ENCODE results near the gene FSTL5.

Gene FSTL5

DNA sequence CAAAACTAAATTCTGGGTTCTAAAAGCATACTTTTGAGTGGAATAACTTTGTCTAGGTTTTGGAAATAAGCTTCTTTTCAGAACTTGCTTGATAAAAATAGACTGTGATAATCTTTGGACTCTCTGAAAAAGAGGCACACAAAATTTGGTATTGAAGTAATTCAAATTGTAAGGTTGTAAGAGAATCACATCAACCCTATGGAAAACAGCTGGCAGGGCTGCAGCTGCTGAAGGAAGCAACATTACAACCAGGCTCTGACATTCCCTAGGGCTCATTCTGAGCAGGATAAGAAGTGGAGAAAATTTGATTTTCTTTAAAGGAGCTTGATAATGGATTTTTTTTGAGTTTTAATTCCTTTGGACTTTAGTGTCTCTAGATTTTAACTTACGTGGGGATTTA lies 147.6 kb downstream of the FSTL5 start:
- no peak overlapping the region for H3K4me2 ChIP-seq (ENCODE audit: low read length)
- H3K4me1 ChIP-seq (ENCODE audit: control insufficient read depth, low read length): no peaks in the 10 kb centered on the region
- no peak overlapping the region for H3K4me3 ChIP-seq (ENCODE audit: low read length)
- no peaks in the 10 kb centered on the region for H3K36me3 ChIP-seq (ENCODE audit: control insufficient read depth, low read length)
- no peaks in the 10 kb centered on the region for H3K27me3 ChIP-seq (ENCODE audit: control insufficient read depth, low read length)
- no peak overlapping the region for H3K27ac ChIP-seq (ENCODE audit: low read depth, low read length)
- no peaks in the 10 kb centered on the region for H3K9me2 ChIP-seq (replicated peaks; ENCODE audit: control insufficient read depth, low read length)
- TF ChIP-seq, protein P1, sequence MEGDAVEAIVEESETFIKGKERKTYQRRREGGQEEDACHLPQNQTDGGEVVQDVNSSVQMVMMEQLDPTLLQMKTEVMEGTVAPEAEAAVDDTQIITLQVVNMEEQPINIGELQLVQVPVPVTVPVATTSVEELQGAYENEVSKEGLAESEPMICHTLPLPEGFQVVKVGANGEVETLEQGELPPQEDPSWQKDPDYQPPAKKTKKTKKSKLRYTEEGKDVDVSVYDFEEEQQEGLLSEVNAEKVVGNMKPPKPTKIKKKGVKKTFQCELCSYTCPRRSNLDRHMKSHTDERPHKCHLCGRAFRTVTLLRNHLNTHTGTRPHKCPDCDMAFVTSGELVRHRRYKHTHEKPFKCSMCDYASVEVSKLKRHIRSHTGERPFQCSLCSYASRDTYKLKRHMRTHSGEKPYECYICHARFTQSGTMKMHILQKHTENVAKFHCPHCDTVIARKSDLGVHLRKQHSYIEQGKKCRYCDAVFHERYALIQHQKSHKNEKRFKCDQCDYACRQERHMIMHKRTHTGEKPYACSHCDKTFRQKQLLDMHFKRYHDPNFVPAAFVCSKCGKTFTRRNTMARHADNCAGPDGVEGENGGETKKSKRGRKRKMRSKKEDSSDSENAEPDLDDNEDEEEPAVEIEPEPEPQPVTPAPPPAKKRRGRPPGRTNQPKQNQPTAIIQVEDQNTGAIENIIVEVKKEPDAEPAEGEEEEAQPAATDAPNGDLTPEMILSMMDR (IDR thresholded peaks at IDR 0.05; ENCODE audit: low read depth, low read length, poor library complexity, severe bottlenecking): no peak
- no peak for TF ChIP-seq EZH2phosphoT487 (IDR thresholded peaks at IDR 0.05; ENCODE audit: borderline replicate concordance, low read length)
- no peaks in the 10 kb centered on the region for H3F3A ChIP-seq (ENCODE audit: control insufficient read depth, insufficient read depth)
- no peaks in the 10 kb centered on the region for H4K20me1 ChIP-seq (ENCODE audit: control insufficient read depth, insufficient read depth, low read depth, low read length)
- no peaks in the 10 kb centered on the region for H3K9me3 ChIP-seq (ENCODE audit: control insufficient read depth, insufficient read depth, low read length)
- H3K79me2 ChIP-seq (ENCODE audit: control insufficient read depth, low read length): no peaks in the 10 kb centered on the region

DNA sequence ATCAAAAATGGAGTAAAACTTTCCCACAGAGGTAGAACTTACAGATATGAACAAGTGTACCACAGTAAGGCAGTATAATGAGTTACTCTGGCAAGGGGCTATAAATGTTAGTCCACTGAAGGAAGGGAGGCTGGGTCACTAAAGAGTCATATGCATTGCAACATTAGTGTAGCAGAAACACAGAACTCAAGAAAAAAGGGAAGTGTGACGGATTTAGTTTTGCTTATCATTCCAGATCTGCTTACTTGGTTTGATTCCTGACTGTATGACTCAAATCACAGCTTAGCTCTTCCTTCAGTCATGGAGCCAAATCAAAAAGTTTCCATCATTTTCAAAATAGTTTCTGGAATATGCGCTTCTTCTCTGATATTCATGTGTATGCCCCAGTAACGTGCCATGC lies 148.7 kb downstream of the FSTL5 start:
- Histone ChIP-seq H3K79me2 (ENCODE audit: control insufficient read depth, low read length) (no peaks in the 10 kb centered on the region), H3K27ac (ENCODE audit: low read depth, low read length) (no peak overlapping the region), H3K4me1 (ENCODE audit: control insufficient read depth, low read length) (no peaks in the 10 kb centered on the region), H3K9me2 (replicated peaks; ENCODE audit: control insufficient read depth, low read length) (no peaks in the 10 kb centered on the region), H3F3A (ENCODE audit: control insufficient read depth, insufficient read depth) (no peaks in the 10 kb centered on the region), H4K20me1 (ENCODE audit: control insufficient read depth, insufficient read depth, low read depth, low read length) (no peaks in the 10 kb centered on the region), H3K4me3 (ENCODE audit: low read length) (no peak overlapping the region), H3K27me3 (ENCODE audit: control insufficient read depth, low read length) (no peaks in the 10 kb centered on the region), H3K4me2 (ENCODE audit: low read length) (no peak overlapping the region), H3K36me3 (ENCODE audit: control insufficient read depth, low read length) (no peaks in the 10 kb centered on the region), H3K9me3 (ENCODE audit: control insufficient read depth, insufficient read depth, low read length) (no peaks in the 10 kb centered on the region)
- TF ChIP-seq, protein P1 (IDR thresholded peaks at IDR 0.05; ENCODE audit: low read depth, low read length, poor library complexity, severe bottlenecking): no peak
- no peak for TF ChIP-seq EZH2phosphoT487 (IDR thresholded peaks at IDR 0.05; ENCODE audit: borderline replicate concordance, low read length)

DNA sequence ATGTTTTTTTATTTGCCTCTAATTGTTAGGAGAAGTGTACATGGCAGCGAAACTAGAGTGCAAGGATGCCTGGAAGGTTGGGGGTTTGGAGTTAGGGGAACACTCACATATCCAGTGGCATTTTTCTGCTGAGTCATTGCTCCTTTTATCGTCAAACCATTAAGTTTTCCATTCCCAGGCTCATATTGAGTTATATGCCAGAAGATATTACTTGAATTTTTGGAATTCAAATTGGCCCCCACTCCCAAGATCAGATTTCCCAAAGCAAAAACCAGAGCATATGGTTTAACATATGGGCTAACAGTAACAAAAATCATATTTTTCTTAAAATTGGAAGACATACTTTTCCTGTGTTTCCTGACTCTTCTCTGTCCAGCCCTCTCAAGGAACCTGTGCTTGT lies 152.7 kb downstream of the FSTL5 start:
- Histone ChIP-seq H3K9me3 (ENCODE audit: control insufficient read depth, insufficient read depth, low read length) (no peaks in the 10 kb centered on the region), H3K36me3 (ENCODE audit: control insufficient read depth, low read length) (no peaks in the 10 kb centered on the region), H3K27me3 (ENCODE audit: control insufficient read depth, low read length) (no peaks in the 10 kb centered on the region), H3K4me3 (ENCODE audit: low read length) (no peak overlapping the region), H3K4me1 (ENCODE audit: control insufficient read depth, low read length) (no peaks in the 10 kb centered on the region), H3K4me2 (ENCODE audit: low read length) (no peak overlapping the region), H3K79me2 (ENCODE audit: control insufficient read depth, low read length) (no peaks in the 10 kb centered on the region), H4K20me1 (ENCODE audit: control insufficient read depth, insufficient read depth, low read depth, low read length) (no peaks in the 10 kb centered on the region), H3F3A (ENCODE audit: control insufficient read depth, insufficient read depth) (no peaks in the 10 kb centered on the region), H3K9me2 (replicated peaks; ENCODE audit: control insufficient read depth, low read length) (no peaks in the 10 kb centered on the region), H3K27ac (ENCODE audit: low read depth, low read length) (no peak overlapping the region)
- TF ChIP-seq, protein P1 (IDR thresholded peaks at IDR 0.05; ENCODE audit: low read depth, low read length, poor library complexity, severe bottlenecking): no peak
- no peak for TF ChIP-seq EZH2phosphoT487 (IDR thresholded peaks at IDR 0.05; ENCODE audit: borderline replicate concordance, low read length)

DNA sequence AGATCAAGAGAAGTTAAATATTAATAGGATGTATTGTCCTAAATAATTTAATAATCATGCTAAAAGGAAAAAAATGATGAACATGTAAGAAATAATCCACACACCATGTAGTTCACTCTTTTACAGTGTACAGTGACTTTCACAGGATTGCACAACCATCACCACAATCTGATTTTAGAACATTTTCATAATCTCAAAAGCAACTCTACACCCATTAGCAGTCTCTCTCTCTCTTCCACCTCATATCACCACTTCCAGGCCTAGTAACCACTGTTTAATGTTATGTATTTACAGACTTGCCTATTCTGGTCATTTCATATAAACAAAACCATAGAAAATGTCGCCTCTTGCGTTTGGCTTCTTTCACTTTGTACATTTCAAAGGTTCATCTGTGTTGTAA lies 153.4 kb downstream of the FSTL5 start:
- no peaks in the 10 kb centered on the region for H3K4me1 ChIP-seq (ENCODE audit: control insufficient read depth, low read length)
- H3K27me3 ChIP-seq (ENCODE audit: control insufficient read depth, low read length): no peaks in the 10 kb centered on the region
- no peaks in the 10 kb centered on the region for H3K9me2 ChIP-seq (replicated peaks; ENCODE audit: control insufficient read depth, low read length)
- H3K4me3 ChIP-seq (ENCODE audit: low read length): no peak overlapping the region
- H3K4me2 ChIP-seq (ENCODE audit: low read length): no peak overlapping the region
- no peaks in the 10 kb centered on the region for H3K79me2 ChIP-seq (ENCODE audit: control insufficient read depth, low read length)
- TF ChIP-seq EZH2phosphoT487 (IDR thresholded peaks at IDR 0.05; ENCODE audit: borderline replicate concordance, low read length): no peak
- TF ChIP-seq, protein P1 (IDR thresholded peaks at IDR 0.05; ENCODE audit: low read depth, low read length, poor library complexity, severe bottlenecking): no peak
- no peaks in the 10 kb centered on the region for H3F3A ChIP-seq (ENCODE audit: control insufficient read depth, insufficient read depth)
- no peaks in the 10 kb centered on the region for H3K36me3 ChIP-seq (ENCODE audit: control insufficient read depth, low read length)
- no peaks in the 10 kb centered on the region for H3K9me3 ChIP-seq (ENCODE audit: control insufficient read depth, insufficient read depth, low read length)
- H4K20me1 ChIP-seq (ENCODE audit: control insufficient read depth, insufficient read depth, low read depth, low read length): no peaks in the 10 kb centered on the region
- H3K27ac ChIP-seq (ENCODE audit: low read depth, low read length): no peak overlapping the region

Data from DOHH2 (cell line).